RPMI7951 (cell line): ENCODE data around the gene FOXQ1. TPM values are rescaled to one million over a fixed set of nuclear protein-coding genes. Genes with fewer than 3 reads are reported as not detected.
"Not testable (repeated sequence)": the region's sequence is repeated elsewhere in the genome, so short reads cannot be mapped to it uniquely, and the experiment has no call there.

Experiments
- DNase-seq: peaks from one replicate; pipeline ENCODE4 v3.0.0-alpha.2; 2012; ENCODE audit warnings: low read depth
- total RNA-seq: library from RNA; depleted of rRNA; stranded (reverse); fragments of >200 nt; shearing (Covaris generic); gene quantifications from 2 replicates; pipeline ENCODE4 v1.2.3, GENCODE V29; 2014

FOXQ1 gene
- total RNA-seq, 1 experiment from 2014 or later: not detected

GRCh38 chr6:1322156-1322555 lies 10.3 kb downstream of the FOXQ1 start:
- no peak for DNase-seq

GRCh38 chr6:1322696-1323219 lies 10.9 kb downstream of the FOXQ1 start:
- no peak for DNase-seq

- DNase-seq: no peak
These were observed 13.0 kb downstream of the FOXQ1 start for GRCh38 chr6:1324936-1325335.

GRCh38 chr6:1325461-1326309 lies 13.8 kb downstream of the FOXQ1 start:
- DNase-seq: peak; percentile 98

GRCh38 chr6:1326535-1327121 lies 14.7 kb downstream of the FOXQ1 start:
- DNase-seq: no peak

GRCh38 chr6:1327630-1328029 lies 15.7 kb downstream of the FOXQ1 start:
- no peak for DNase-seq

- no peak for DNase-seq
These were observed 16.4 kb downstream of the FOXQ1 start for GRCh38 chr6:1328129-1328800.

GRCh38 chr6:1329708-1330107 lies 17.8 kb downstream of the FOXQ1 start:
- DNase-seq: no peak

GRCh38 chr6:1334684-1335083 lies 22.8 kb downstream of the FOXQ1 start:
- no peak for DNase-seq

- peak; percentile 93 for DNase-seq
These were observed 23.6 kb downstream of the FOXQ1 start for GRCh38 chr6:1335367-1336037.

- no peak for DNase-seq
These were observed 24.4 kb downstream of the FOXQ1 start for GRCh38 chr6:1336246-1336843.

GRCh38 chr6:1337791-1338190 lies 25.9 kb downstream of the FOXQ1 start:
- peak; percentile 75 for DNase-seq

GRCh38 chr6:1346101-1346500 lies 34.2 kb downstream of the FOXQ1 start:
- DNase-seq: no peak

GRCh38 chr6:1346558-1347091 lies 34.7 kb downstream of the FOXQ1 start:
- DNase-seq: peak; percentile 51

- DNase-seq: no peak
These were observed 35.3 kb downstream of the FOXQ1 start for GRCh38 chr6:1347161-1347560.

GRCh38 chr6:1348675-1349074 lies 36.8 kb downstream of the FOXQ1 start:
- no peak for DNase-seq

GRCh38 chr6:1349655-1350054 lies 37.8 kb downstream of the FOXQ1 start:
- no peak for DNase-seq

- no peak for DNase-seq
These were observed 39.6 kb downstream of the FOXQ1 start for GRCh38 chr6:1351381-1352008.

GRCh38 chr6:1355068-1355467 lies 43.2 kb downstream of the FOXQ1 start:
- not testable (repeated sequence) for DNase-seq

- DNase-seq: not testable (repeated sequence)
These were observed 49.8 kb downstream of the FOXQ1 start for GRCh38 chr6:1361717-1362116.

- DNase-seq: no peak
These were observed 50.7 kb downstream of the FOXQ1 start for GRCh38 chr6:1362643-1363042.
